Dedifferentiated amniotic fluid mesenchymal stem cell (primary cell): ENCODE measurements around the gene OR52B6.
"Not testable (repeated sequence)": the region's sequence is repeated elsewhere in the genome, so short reads cannot be mapped to it uniquely, and the experiment has no call there.

Source experiments
- DNase-seq: peaks from one replicate; pipeline ENCODE4 v3.0.0-alpha.2; 2016; ENCODE audit errors: extremely low spot score

The OR52B6 gene

GRCh38 chr11:5580577-5580976 lies at the start of gene OR52B6:
Gene OR52B6 (plus strand): TSS chr11:5580877. CDS start chr11:5580877, 0 bp downstream.
- DNase-seq, result no peak

- no peak for DNase-seq
These were observed 49.4 kb upstream of the OR52B6 start for GRCh38 chr11:5531053-5531831.

- DNase-seq, result no peak
These were observed 46.6 kb upstream of the OR52B6 start for GRCh38 chr11:5534046-5534445.

- no peak for DNase-seq
These were observed 44.2 kb upstream of the OR52B6 start for GRCh38 chr11:5536482-5536881.

GRCh38 chr11:5541427-5541826 lies 39.2 kb upstream of the OR52B6 start:
- no peak for DNase-seq

- DNase-seq, result no peak
These were observed 34.2 kb upstream of the OR52B6 start for GRCh38 chr11:5546457-5546856.

GRCh38 chr11:5547982-5548381 lies 32.7 kb upstream of the OR52B6 start:
- no peak for DNase-seq

GRCh38 chr11:5548440-5548839 lies 32.2 kb upstream of the OR52B6 start, which contains the start of gene OR52H1:
Gene OR52H1 (minus strand): TSS chr11:5548540. CDS start chr11:5545505, 3,035 bp downstream.
- no peak for DNase-seq

- DNase-seq, result no peak
These were observed 30.1 kb upstream of the OR52B6 start for GRCh38 chr11:5550440-5551095.

- no peak for DNase-seq
These were observed 27.3 kb upstream of the OR52B6 start for GRCh38 chr11:5553343-5553742.

GRCh38 chr11:5556596-5557188 lies 24.0 kb upstream of the OR52B6 start:
- no peak for DNase-seq

- DNase-seq, result no peak
These were observed 22.9 kb upstream of the OR52B6 start for GRCh38 chr11:5557751-5558150.

- no peak for DNase-seq
These were observed 16.2 kb upstream of the OR52B6 start for GRCh38 chr11:5564259-5565019.

- no peak for DNase-seq
These were observed 6.0 kb upstream of the OR52B6 start for GRCh38 chr11:5574654-5575053.

- DNase-seq, result no peak
These were observed 5.5 kb upstream of the OR52B6 start for GRCh38 chr11:5575152-5575551.

GRCh38 chr11:5577101-5577500 lies 3.6 kb upstream of the OR52B6 start:
- DNase-seq, result no peak

GRCh38 chr11:5581014-5581413 lies 337 bp downstream of the OR52B6 start:
- DNase-seq, result no peak

- DNase-seq, result not testable (repeated sequence)
These were observed 3.8 kb downstream of the OR52B6 start for GRCh38 chr11:5584458-5584857.

- not testable (repeated sequence) for DNase-seq
These were observed 9.2 kb downstream of the OR52B6 start for GRCh38 chr11:5589906-5590305.

GRCh38 chr11:5591613-5592012 lies 10.9 kb downstream of the OR52B6 start:
- no peak for DNase-seq

- DNase-seq, result no peak
These were observed 11.9 kb downstream of the OR52B6 start for GRCh38 chr11:5592615-5593014.

GRCh38 chr11:5593146-5593545 lies 12.5 kb downstream of the OR52B6 start:
- no peak for DNase-seq
